Activated CD8-positive, alpha-beta memory T cell treated with anti-CD3 and anti-CD28 coated beads, Interleukin-2, amount 50 U/mL, for 4 hours (primary cell): Measurements from ENCODE around the gene LBX1.
A peak's percentile ranks its signal among the peaks of the same experiment; 100 is the strongest.

Experiments
- DNase-seq: peaks from one replicate; pipeline ENCODE4 v3.0.0-alpha.2; 2020

LBX1 gene

DNA sequence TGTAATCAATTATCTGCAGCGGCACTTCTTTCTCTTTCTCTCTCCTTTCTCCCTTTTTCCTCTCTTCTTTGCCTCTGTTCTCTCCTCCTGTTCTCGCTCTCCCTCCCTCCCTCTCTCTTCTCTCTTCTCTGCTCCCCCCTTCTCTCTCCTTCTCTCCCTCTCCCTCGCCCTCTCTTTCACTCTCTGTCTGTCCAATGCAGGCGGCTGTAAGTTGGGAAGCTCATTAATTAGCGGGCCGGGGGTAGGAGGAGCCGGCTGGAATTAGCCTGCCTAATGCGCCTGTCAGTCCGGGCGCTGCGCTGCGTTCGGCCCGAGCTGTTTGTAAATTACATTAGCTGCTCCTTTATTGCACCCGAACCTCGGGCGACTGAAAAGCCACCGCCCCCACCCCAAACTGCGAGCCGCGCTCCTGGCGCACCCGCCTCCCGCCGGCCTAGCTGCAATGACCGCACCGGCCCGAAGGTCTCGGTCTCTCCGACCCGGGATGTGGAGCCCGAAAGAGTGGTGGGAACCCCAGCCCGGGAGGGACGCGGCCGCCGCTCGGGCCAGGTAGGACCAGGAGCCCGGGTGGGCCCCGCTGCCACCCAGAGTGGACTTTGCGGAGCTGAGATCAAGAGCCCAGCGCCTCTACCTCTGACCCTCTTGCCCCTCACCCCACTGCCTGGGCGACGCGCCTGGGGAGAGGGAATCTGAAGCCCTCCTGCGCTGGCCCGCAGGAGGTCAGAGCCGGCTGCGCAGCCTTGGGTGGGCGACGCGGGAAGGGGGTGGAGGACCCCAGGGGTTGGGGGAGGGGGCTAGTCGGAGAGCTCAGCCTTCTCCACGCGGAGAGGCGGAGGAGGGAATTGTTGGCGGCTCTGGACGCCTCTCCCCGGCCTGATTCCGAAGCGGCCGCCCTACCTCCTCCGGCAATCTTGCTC, at the start of gene LBX1:
LBX1 (minus strand) TSS at position 198 of the 917 bp plus-strand sequence. CDS start 648 bp downstream, outside the sequence.
- DNase-seq, result no peak

DNA sequence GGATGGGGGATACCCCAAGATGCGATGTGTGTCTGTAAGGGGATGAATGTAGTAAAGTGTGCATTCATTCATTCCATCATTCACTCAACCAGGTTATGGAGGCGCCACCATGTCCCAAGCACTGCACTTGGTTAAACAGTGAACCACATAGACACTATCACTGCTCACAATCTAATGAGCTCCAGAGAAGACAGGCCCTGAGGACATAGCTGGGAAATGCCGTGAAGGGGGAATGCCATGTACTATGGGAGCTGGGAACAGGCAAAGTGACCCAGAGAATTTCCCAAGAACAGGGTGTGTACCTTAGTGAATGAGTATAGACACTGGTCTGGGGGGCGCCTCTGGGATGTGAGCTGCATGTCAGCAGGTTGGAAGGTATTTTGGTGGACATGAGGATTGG, 44.5 kb upstream of the LBX1 start:
- DNase-seq, result no peak

DNA sequence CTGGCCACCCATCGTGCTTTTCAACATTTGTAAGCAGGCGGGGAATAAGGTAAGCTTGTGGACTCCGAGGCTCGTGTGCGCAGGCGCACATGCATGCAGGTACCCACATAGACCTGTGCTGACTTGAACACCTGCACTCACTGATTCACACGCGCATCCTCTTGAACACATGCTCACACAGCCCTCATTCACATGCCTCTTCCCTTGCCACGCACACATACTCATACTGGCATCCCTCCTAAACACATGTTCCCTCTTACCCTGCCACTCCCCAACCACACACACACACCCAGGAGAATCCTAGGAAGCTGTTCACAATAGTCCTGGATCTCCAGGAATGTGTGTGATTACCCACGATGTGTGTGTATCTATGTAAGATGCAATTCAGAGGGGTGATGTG, 44.1 kb upstream of the LBX1 start:
- DNase-seq, result no peak

DNA sequence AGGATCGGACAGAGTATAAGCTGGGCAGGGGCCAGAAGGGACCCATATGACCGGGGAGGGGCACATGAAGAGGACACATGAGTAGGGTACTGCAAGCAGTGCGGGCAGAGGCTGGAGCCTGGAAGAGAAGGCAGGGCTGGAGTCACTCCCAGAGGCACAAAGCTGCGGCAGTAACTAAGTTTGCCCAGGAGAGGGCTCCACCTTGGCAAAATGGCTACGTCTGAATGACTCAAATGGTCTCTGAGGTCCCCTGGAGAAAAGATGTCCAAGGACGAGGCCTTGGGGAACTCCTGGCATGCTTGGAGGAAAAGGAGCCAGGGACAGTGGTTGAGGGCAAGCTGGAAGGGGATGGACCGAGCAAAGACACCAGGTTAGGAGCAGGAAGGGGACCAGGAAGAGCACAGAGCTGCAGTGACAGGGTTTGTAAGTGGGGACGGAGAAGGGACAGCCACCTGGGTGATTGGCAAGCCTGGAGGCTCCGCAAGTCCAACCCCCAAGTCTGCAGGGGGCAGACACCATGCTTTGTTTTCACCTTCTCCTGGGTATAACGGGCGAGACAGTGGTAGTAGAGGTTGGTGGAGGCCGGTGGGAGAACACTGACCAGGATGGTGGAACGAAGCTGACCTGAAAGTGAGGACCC, 43.1 kb upstream of the LBX1 start:
- DNase-seq, result peak; percentile 56

DNA sequence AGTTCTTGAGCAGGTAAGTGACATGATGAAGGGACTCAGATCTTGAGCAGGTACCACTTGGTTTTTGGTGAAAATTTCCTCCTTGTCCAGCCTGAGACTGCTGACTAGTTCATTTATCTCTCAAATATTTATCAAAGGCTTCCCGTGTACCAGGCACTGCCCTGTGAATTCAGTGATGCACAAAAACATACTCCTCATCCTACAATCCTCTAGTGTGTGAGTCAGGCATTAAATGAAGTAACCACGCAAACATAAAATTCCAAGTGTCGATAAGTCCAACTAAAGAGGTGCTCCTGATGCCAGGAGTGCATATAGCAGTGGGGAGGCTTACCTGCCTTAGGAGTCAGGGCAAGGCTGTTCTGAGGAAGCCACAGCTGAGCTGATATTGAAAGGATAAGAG, 41.5 kb upstream of the LBX1 start:
- no peak for DNase-seq

GRCh38 chr10:101267776-101268175, 38.5 kb upstream of the LBX1 start:
- DNase-seq, result no peak

GRCh38 chr10:101267290-101267680, 38.0 kb upstream of the LBX1 start:
- no peak for DNase-seq

- no peak for DNase-seq
These were observed 37.4 kb upstream of the LBX1 start for GRCh38 chr10:101266381-101267289.

DNA sequence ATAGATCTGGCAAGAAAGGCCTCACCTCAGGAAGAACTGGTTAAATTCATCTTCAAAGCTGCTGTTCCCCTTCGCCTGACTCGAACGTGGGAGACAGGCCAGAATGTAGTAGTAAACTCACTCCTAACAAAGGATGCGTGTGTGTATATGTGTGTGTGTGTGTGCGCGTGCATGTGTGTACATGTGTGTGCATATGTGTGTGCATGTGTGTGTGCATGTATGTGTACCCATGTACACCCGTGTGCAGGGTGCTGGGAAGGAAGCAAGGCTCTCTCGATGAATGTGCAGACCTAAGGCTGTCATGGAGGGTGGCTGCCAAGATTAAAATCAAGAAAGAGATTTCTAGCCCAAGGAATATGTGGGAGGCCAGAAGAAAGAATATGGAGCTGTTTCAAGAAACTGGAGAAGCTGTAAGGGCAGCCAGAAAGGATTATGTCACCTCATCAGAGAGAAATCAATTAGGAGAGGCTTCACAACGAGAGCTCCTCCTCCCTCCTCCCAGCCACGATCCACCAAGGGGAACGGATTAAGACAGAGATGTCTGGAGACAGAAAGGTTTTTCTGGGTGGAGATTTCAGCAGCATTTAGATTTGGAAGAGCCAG, 34.0 kb upstream of the LBX1 start:
- DNase-seq, result no peak

DNA sequence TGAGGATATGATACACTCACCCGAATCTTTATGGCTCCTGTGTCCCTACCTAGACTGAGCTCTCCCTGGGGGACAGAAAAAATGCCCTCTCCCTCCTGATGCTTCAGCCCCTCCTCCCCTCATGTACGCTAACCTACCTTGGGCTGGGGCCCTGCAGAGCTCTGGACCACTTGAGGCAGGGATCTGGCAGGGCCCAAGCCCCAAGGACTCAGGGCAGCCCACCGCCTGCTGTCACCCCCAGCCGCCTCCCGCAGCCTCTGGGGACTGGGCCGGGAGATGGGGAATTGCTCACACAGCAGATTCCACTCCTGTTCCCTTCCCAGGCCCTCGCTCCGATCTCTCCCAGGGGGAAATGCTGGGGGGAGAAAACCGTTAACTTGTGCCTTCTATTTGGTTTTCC, 32.9 kb upstream of the LBX1 start:
- DNase-seq, result no peak

GRCh38 chr10:101261702-101262101, 32.4 kb upstream of the LBX1 start:
- no peak for DNase-seq

GRCh38 chr10:101260764-101261481, 31.7 kb upstream of the LBX1 start:
- no peak for DNase-seq

GRCh38 chr10:101258179-101258885, 29.1 kb upstream of the LBX1 start:
- DNase-seq, result no peak

DNA sequence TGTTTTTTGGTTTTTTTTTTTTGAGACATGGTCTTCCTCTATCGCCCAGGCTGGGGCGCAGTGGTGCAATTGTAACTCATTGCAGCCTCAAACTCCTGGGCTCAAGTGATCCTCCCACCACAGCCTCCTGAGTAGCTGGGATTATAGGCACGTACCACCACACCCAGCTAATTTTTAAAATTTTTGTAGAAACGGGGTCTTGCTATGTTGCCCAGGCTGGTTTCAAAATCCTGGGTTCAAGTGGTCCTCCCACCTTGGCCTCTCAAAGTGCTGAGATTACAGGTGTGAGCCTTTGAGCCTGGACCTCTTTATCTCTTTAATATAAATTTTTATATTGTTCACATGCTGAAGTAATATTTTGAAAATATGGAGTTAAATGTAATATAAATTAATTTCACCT, 28.2 kb upstream of the LBX1 start:
- no peak for DNase-seq

DNA sequence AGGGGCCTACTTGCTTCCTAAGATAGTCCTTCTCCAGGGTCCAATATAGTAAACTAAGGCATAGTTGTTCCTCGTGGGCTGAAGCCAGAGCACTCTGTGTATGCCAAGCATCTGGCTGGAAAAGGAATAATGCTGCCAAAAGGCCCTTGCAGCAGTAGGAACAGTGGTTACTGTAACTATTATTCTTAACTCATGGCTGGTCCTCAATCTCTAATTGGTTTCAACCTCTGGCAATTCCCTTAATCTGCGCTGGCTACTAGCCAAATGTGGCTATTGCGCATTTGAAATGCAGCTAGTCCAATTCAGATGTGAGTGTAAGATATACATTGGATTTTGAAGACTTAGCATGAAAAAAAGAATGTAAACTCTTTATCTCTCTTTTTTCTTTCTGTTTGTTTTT, 27.8 kb upstream of the LBX1 start:
- DNase-seq, result no peak

GRCh38 chr10:101256387-101256786, 27.1 kb upstream of the LBX1 start:
- no peak for DNase-seq

DNA sequence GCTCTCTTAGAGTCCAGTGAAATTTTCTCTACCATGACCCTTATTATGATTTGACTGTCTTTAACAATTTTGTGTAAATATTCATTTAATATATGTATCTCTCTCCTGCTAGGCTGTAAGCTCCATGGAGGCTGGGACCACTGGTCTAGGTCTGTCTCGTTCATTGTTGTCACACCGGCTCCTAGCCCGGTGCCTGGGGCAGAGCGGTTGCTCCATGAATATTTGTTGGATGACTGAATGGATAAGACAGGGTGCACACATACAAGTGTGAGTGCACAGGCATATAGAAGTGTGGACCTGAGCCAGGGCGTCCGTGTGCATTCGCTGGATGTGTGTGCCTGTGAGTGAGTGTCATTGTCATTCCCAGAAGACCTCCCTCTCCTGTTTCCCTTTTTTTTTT, 20.9 kb upstream of the LBX1 start:
- DNase-seq, result no peak

DNA sequence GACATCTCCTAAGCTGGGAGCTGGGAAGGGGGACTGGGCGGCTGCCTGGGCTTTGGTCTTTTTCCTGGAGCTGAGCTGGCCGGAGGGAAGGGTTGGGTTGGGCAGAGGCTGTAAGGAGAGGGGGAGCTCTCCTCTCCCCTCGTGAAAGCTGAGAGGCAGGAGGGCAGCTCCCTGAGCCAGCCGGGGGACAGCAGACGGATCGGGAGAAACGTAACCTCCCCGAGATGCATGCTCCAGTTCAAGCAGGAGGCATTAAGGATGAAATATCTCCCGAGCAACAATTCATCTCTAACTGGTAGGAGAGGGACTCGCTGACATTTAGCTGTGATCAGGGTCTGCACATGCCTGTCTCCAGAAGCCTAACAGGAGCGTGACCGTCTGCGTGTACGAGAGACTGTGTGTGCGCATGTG, 19.9 kb upstream of the LBX1 start:
- no peak for DNase-seq

- DNase-seq, result no peak
These were observed 17.4 kb upstream of the LBX1 start for GRCh38 chr10:101246639-101247038.

DNA sequence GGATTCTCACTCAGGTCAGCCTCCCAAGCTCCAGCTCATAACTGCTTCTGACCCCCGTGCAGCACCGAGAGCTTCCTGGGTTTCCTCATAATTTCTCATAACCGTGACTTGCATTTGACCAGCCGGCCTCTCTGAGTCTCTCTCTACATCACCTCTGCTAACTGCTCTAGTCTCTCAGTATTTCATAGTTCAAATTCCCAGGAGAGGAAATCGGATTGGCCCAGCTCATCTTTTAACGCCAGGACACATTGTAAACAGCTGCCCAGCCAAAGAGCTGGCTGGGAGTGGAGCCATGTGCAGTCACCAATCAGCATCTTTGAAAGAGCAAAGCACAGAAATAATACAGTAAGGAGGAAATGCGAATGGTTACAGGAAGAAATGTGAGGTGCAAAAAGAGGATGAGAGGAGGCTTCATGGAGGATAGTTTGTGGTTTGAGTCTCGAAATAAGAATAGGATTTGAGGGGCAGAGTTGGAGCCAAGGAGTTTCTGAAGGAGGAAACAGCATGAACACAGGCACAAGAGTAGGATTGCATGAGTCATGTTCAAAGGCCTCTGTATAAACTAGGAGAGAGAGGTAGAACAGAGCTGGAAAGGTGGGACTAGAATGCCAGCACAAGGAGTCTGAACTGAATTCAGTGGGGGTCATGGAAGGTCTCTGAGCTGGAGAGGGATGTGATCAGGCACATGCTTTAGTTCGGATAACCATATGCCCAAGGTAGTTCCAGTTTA, 15.2 kb upstream of the LBX1 start:
- no peak for DNase-seq
